Smooth muscle cell (in vitro differentiated cells): ENCODE measurements around the gene KLHL6. TPM values are rescaled to one million over a fixed set of nuclear protein-coding genes. Genes with fewer than 3 reads are reported as not detected.

Experiments
- DNase-seq: peaks from one replicate; lab custom pipeline; 2025; ENCODE audit not compliant: unreplicated experiment; lab: John Stamatoyannopoulos, UW
- H2AFZ ChIP-seq: fragments of 200-600 bp; sonication (generic); 2 replicates; pipeline ENCODE4 v1.6.0; 2016; ENCODE audit warnings: antibody characterized with exemption, low read depth, mild to moderate bottlenecking
- H3F3A ChIP-seq: fragments of 200-600 bp; sonication (generic); 2 replicates; pipeline ENCODE4 v1.6.0; 2017; ENCODE audit warnings: antibody characterized with exemption, low read depth
- H3K27ac ChIP-seq: fragments of 200-600 bp; sonication (generic); 2 replicates; pipeline ENCODE4 v1.5.1; 2016; ENCODE audit warnings: low read depth, mild to moderate bottlenecking
- H3K27me3 ChIP-seq: fragments of 200-600 bp; sonication (generic); 2 replicates; pipeline ENCODE4 v1.6.1; 2016; ENCODE audit warnings: low read depth, mild to moderate bottlenecking
- H3K36me3 ChIP-seq: fragments of 200-600 bp; sonication (generic); 2 replicates; pipeline ENCODE4 v1.5.1; 2016; ENCODE audit warnings: low read depth
- H3K4me1 ChIP-seq: fragments of 200-600 bp; sonication (generic); 2 replicates; pipeline ENCODE4 v1.5.1; 2016; ENCODE audit warnings: low read depth
- H3K4me2 ChIP-seq: fragments of 200-600 bp; sonication (generic); 2 replicates; pipeline ENCODE4 v1.6.0; 2016; ENCODE audit warnings: mild to moderate bottlenecking
- H3K4me3 ChIP-seq: fragments of 200-600 bp; sonication (generic); 2 replicates; pipeline ENCODE4 v1.5.1; 2016; ENCODE audit warnings: mild to moderate bottlenecking
- H3K79me2 ChIP-seq: fragments of 200-600 bp; sonication (generic); 2 replicates; pipeline ENCODE4 v1.6.0; 2016; ENCODE audit warnings: low read depth, mild to moderate bottlenecking
- H3K9ac ChIP-seq: fragments of 200-600 bp; sonication (generic); 2 replicates; pipeline ENCODE4 v1.6.0; 2016; ENCODE audit warnings: low read depth
- H3K9me3 ChIP-seq: fragments of 200-600 bp; sonication (generic); replicated peaks from 2 replicates; pipeline ENCODE4 v1.5.1; 2016; ENCODE audit warnings: low read depth
- H4K20me1 ChIP-seq: fragments of 200-600 bp; sonication (generic); 2 replicates; pipeline ENCODE4 v1.6.0; 2016; ENCODE audit warnings: low read depth
- WGBS: methylation state at CpG from one replicate; pipeline ENCODE4 v1.1.7; 2016; ENCODE audit warnings: low lambda C conversion rate; 5-methylcytosine and 5-hydroxymethylcytosine counted together
- polyA plus RNA-seq: library from polyadenylated mRNA; unstranded; fragments of >200 nt; fragmentation: Nextera tagmentation; extraction: Ambion mirVana; gene quantifications from 2 replicates; pipeline ENCODE4 v1.2.1, GENCODE V29; 2016
- total RNA-seq: library from RNA; depleted of rRNA; stranded (reverse); fragments of >200 nt; gene quantifications from 2 replicates; pipeline ENCODE4 v1.2.3, GENCODE V29; 2014
- TF ChIP-seq, protein P1 (sequence below): fragments of 200-600 bp; sonication (generic); IDR thresholded peaks from 2 replicates; pipeline ENCODE4 v1.5.1; 2017; ENCODE audit warnings: borderline replicate concordance, mild to moderate bottlenecking, antibody characterized with exemption; ENCODE audit not compliant: insufficient read depth, poor library complexity, severe bottlenecking

Gene KLHL6
- total and polyA plus RNA-seq, 2 experiments from 2014 or later, result 0.22 TPM; not detected in 1

DNA sequence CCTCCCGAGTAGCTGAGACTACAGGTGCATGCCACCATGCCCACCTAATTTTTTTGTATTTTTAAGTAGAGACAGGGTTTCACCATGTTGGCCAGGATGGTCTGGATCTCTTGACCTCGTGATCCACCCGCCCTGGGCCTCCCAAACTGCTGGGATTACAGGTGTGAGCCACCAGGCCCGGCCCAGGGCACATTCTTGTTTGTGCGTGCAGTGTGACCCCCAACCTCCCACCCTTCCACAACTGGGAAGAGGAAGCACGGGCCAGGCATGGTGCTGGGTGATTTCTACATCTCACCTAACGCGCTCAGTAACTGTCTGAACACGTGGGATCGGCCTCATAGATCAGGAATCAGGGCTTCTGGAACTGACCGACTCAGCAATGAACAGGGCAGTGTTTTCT is 48.0 kb downstream of the KLHL6 start:
- Histone ChIP-seq H3K27me3 (no peaks in the 10 kb centered on the region), H3K4me2 (no peak overlapping the region), H3K9ac (no peak overlapping the region), H3K79me2 (no peaks in the 10 kb centered on the region), H3K4me3 (no peak overlapping the region), H3K27ac (no peak overlapping the region), H3K36me3 (no peaks in the 10 kb centered on the region), H3K4me1 (no peaks in the 10 kb centered on the region), H3F3A (no peaks in the 10 kb centered on the region), H2AFZ (no peak overlapping the region), H3K9me3 (no peaks in the 10 kb centered on the region), H4K20me1 (no peaks in the 10 kb centered on the region)
- no peak for DNase-seq
- WGBS, result 93% methylated on average over 11 of the region's 11 CpGs
- TF ChIP-seq, protein P1, sequence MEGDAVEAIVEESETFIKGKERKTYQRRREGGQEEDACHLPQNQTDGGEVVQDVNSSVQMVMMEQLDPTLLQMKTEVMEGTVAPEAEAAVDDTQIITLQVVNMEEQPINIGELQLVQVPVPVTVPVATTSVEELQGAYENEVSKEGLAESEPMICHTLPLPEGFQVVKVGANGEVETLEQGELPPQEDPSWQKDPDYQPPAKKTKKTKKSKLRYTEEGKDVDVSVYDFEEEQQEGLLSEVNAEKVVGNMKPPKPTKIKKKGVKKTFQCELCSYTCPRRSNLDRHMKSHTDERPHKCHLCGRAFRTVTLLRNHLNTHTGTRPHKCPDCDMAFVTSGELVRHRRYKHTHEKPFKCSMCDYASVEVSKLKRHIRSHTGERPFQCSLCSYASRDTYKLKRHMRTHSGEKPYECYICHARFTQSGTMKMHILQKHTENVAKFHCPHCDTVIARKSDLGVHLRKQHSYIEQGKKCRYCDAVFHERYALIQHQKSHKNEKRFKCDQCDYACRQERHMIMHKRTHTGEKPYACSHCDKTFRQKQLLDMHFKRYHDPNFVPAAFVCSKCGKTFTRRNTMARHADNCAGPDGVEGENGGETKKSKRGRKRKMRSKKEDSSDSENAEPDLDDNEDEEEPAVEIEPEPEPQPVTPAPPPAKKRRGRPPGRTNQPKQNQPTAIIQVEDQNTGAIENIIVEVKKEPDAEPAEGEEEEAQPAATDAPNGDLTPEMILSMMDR, result no peak

- TF ChIP-seq, protein P1, result no peak
- Histone ChIP-seq H3K27me3 (no peaks in the 10 kb centered on the region), H3K9me3 (no peaks in the 10 kb centered on the region), H3K4me3 (no peak overlapping the region), H3K36me3 (no peaks in the 10 kb centered on the region), H3F3A (no peaks in the 10 kb centered on the region), H3K79me2 (no peaks in the 10 kb centered on the region), H2AFZ (no peak overlapping the region), H3K4me1 (no peaks in the 10 kb centered on the region), H4K20me1 (no peaks in the 10 kb centered on the region), H3K27ac (no peak overlapping the region), H3K4me2 (no peak overlapping the region), H3K9ac (no peak overlapping the region)
- no peak for DNase-seq
- WGBS, result 71% methylated on average over 3 of the region's 3 CpGs
These were observed 48.7 kb downstream of the KLHL6 start for GRCh38 chr3:183506674-183507320.

DNA sequence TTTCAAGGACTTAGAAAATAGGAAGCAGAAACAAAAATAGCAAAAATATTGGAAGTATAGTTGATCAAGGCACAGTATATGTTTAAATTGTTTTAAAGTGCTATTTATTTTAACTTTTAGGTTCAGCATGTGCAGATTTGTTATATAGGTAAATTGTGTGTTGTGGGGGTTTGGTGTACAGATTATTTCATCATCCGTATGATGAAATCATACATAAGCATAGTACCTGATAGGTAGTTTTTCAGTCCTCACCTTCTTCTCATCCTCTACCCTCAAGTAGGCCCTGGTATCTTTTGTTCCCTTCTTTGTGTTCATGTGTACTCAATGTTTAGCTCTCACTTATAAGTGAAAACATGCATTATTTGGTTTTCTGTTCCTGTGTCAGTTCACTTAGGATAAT is 50.9 kb downstream of the KLHL6 start:
- H3K36me3 ChIP-seq, result no peaks in the 10 kb centered on the region
- H3K4me1 ChIP-seq, result no peaks in the 10 kb centered on the region
- no peaks in the 10 kb centered on the region for H3K9me3 ChIP-seq
- no peak overlapping the region for H3K4me2 ChIP-seq
- no peaks in the 10 kb centered on the region for H3K79me2 ChIP-seq
- no peaks in the 10 kb centered on the region for H4K20me1 ChIP-seq
- no peak overlapping the region for H2AFZ ChIP-seq
- H3K27ac ChIP-seq, result no peak overlapping the region
- WGBS, result 96% methylated on average over 1 of the region's 1 CpG
- TF ChIP-seq, protein P1, result no peak
- H3K4me3 ChIP-seq, result no peak overlapping the region
- H3K27me3 ChIP-seq, result no peaks in the 10 kb centered on the region
- H3K9ac ChIP-seq, result no peak overlapping the region
- no peaks in the 10 kb centered on the region for H3F3A ChIP-seq
- no peak for DNase-seq

DNA sequence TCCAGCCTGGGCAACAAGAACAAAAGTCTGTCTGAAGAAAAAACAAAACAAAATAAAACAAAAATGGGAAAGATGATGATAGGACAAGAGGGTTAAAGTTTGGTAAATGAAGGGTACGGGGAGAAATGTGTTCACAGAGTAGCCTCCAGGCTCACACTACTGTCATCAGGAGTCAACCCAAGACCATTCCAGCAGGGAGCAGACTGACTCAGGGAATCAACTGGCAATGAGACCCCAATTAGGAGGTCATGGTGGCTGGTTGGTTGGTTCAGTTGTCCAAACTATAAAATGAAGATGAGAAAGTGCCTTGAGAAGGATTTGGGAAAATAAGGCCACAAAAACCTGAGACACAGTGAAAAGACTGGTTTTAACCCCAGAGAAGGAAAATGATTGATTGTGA is 51.8 kb downstream of the KLHL6 start:
- 86% methylated on average over 1 of the region's 1 CpG for WGBS
- H2AFZ ChIP-seq, result no peak overlapping the region
- no peaks in the 10 kb centered on the region for H3K36me3 ChIP-seq
- no peak overlapping the region for H3K4me2 ChIP-seq
- no peak overlapping the region for H3K9ac ChIP-seq
- DNase-seq, result no peak
- H3F3A ChIP-seq, result no peaks in the 10 kb centered on the region
- H3K27ac ChIP-seq, result no peak overlapping the region
- H3K4me1 ChIP-seq, result no peaks in the 10 kb centered on the region
- no peaks in the 10 kb centered on the region for H3K79me2 ChIP-seq
- no peaks in the 10 kb centered on the region for H3K9me3 ChIP-seq
- no peak overlapping the region for H3K4me3 ChIP-seq
- no peaks in the 10 kb centered on the region for H4K20me1 ChIP-seq
- TF ChIP-seq, protein P1, result no peak
- no peaks in the 10 kb centered on the region for H3K27me3 ChIP-seq
